Inflammatory macrophage treated with lipopolysaccharide for 4 hours (primary cell): Measurements from ENCODE around the gene PPARG.
"Not testable (repeated sequence)": the region's sequence is repeated elsewhere in the genome, so short reads cannot be mapped to it uniquely, and the experiment has no call there.

ENCODE experiments used
- DNase-seq: peaks from one replicate; pipeline ENCODE4 v3.0.0-alpha.2; 2020

The PPARG gene

GRCh38 chr3:12279591-12280326 is 9.1 kb upstream of the PPARG start:
- DNase-seq: no peak

- no peak for DNase-seq
Measured at GRCh38 chr3:12280357-12280806, 8.5 kb upstream of the PPARG start.

GRCh38 chr3:12284591-12284990 is 4.3 kb upstream of the PPARG start:
- DNase-seq: no peak

GRCh38 chr3:12285003-12285555 is 3.8 kb upstream of the PPARG start:
- no peak for DNase-seq

- DNase-seq: not testable (repeated sequence)
Measured at GRCh38 chr3:12285779-12286178, 3.1 kb upstream of the PPARG start.

- DNase-seq: no peak
Measured at GRCh38 chr3:12286504-12286903, 2.4 kb upstream of the PPARG start.

- no peak for DNase-seq
Measured at GRCh38 chr3:12286927-12287726, 1.7 kb upstream of the PPARG start.

GRCh38 chr3:12287727-12288181 is 1.1 kb upstream of the PPARG start:
- DNase-seq: peak; percentile 64

- no peak for DNase-seq
Measured at GRCh38 chr3:12289524-12289923, 654 bp downstream of the PPARG start.

- no peak for DNase-seq
Measured at GRCh38 chr3:12292770-12293169, 3.9 kb downstream of the PPARG start.

GRCh38 chr3:12294885-12295580 is 6.2 kb downstream of the PPARG start:
- DNase-seq: no peak

GRCh38 chr3:12296511-12296910 is 7.6 kb downstream of the PPARG start:
- DNase-seq: no peak

- no peak for DNase-seq
Measured at GRCh38 chr3:12299026-12299425, 10.2 kb downstream of the PPARG start.

GRCh38 chr3:12300137-12300536 is 11.3 kb downstream of the PPARG start:
- no peak for DNase-seq

- no peak for DNase-seq
Measured at GRCh38 chr3:12301031-12301430, 12.2 kb downstream of the PPARG start.

GRCh38 chr3:12301513-12301912 is 12.6 kb downstream of the PPARG start:
- no peak for DNase-seq

GRCh38 chr3:12302564-12302963 is 13.7 kb downstream of the PPARG start:
- no peak for DNase-seq

- peak; percentile 94 for DNase-seq
Measured at GRCh38 chr3:12303534-12303933, 14.7 kb downstream of the PPARG start.

- peak; percentile 95 for DNase-seq
Measured at GRCh38 chr3:12303993-12304392, 15.1 kb downstream of the PPARG start.

- DNase-seq: no peak
Measured at GRCh38 chr3:12307136-12307535, 18.3 kb downstream of the PPARG start.

- peak; percentile 84 for DNase-seq
Measured at GRCh38 chr3:12308517-12308916, 19.6 kb downstream of the PPARG start.

- DNase-seq: no peak
Measured at GRCh38 chr3:12309716-12310115, 20.8 kb downstream of the PPARG start.

- no peak for DNase-seq
Measured at GRCh38 chr3:12312010-12312409, 23.1 kb downstream of the PPARG start.
